HepG2 (cell line): ENCODE data around the gene KRTAP5-2.

Experiments
- CREM ChIP-seq, 2 experiments: sonication (generic) in 1 of 2; formaldehyde crosslinking in 1 of 2; IDR thresholded peaks; 2 replicates each; pipeline versions ENCODE4 v1.4.0 to v1.6.1; 2016 to 2020; ENCODE audit warnings: antibody characterized with exemption in 1 of 2, mild to moderate bottlenecking in 1 of 2, missing genetic modification reagents in 1 of 2
- ELF1 ChIP-seq: sonication (generic); formaldehyde crosslinking; IDR thresholded peaks from 2 replicates; pipeline ENCODE4 v1.4.0; 2020; ENCODE audit warnings: missing genetic modification reagents
- EZH2 ChIP-seq: conservative IDR thresholded peaks from 2 replicates; pipeline ENCODE4 v1.6.1; 2012; ENCODE audit warnings: mild to moderate bottlenecking, low read depth, low read length, moderate library complexity
- NR1H2 ChIP-seq: sonication (generic); formaldehyde crosslinking; IDR thresholded peaks from 2 replicates; pipeline ENCODE4 v1.8.1; 2022; ENCODE audit warnings: low read depth, missing genetic modification reagents, borderline replicate concordance
- PHF8 ChIP-seq: sonication (generic); formaldehyde crosslinking; IDR thresholded peaks from 2 replicates; pipeline ENCODE4 v1.5.0; 2020; ENCODE audit warnings: missing genetic modification reagents
- POLR2AphosphoS5 ChIP-seq: IDR thresholded peaks from 2 replicates; pipeline ENCODE4 v1.6.1; 2012; ENCODE audit warnings: low read depth, low read length
- RAD21 ChIP-seq: fragments of 450-650 bp; formaldehyde crosslinking; IDR thresholded peaks from 2 replicates; pipeline ENCODE4 v1.5.0; 2020; ENCODE audit warnings: mild to moderate bottlenecking
- RFX1 ChIP-seq: fragments of 450-650 bp; IDR thresholded peaks from 2 replicates; pipeline ENCODE4 v1.6.1; 2017
- TBL1XR1 ChIP-seq: fragments of 150-350 bp; IDR thresholded peaks from 2 replicates; pipeline ENCODE4 v1.6.1; 2014; ENCODE audit warnings: borderline replicate concordance, low read length; ENCODE audit not compliant: partially characterized antibody
- TEAD2 ChIP-seq: sonication (generic); formaldehyde crosslinking; IDR thresholded peaks from 2 replicates; pipeline ENCODE4 v1.9.0; 2021; ENCODE audit warnings: missing genetic modification reagents
- TRIM24 ChIP-seq: sonication (generic); formaldehyde crosslinking; IDR thresholded peaks from 2 replicates; pipeline ENCODE4 v1.8.0; 2022; ENCODE audit warnings: mild to moderate bottlenecking, missing genetic modification reagents
- ZNF746 ChIP-seq: sonication (generic); formaldehyde crosslinking; IDR thresholded peaks from 2 replicates; pipeline ENCODE4 v1.8.0; 2022; ENCODE audit warnings: mild to moderate bottlenecking, missing genetic modification reagents
- TF ChIP-seq, protein P1 (sequence below): sonication (generic); formaldehyde crosslinking; IDR thresholded peaks from 2 replicates; pipeline ENCODE4 v1.5.0; 2020; ENCODE audit warnings: mild to moderate bottlenecking, missing genetic modification reagents, moderate library complexity
- TF ChIP-seq, protein P2 (sequence below), 2 experiments: IDR thresholded peaks; 2 replicates each; pipeline ENCODE4 v1.6.1; 2011 to 2012; ENCODE audit warnings: low read length in 2 of 2, borderline replicate concordance in 1 of 2, low read depth in 1 of 2, mild to moderate bottlenecking in 1 of 2, moderate library complexity in 1 of 2

DNA sequence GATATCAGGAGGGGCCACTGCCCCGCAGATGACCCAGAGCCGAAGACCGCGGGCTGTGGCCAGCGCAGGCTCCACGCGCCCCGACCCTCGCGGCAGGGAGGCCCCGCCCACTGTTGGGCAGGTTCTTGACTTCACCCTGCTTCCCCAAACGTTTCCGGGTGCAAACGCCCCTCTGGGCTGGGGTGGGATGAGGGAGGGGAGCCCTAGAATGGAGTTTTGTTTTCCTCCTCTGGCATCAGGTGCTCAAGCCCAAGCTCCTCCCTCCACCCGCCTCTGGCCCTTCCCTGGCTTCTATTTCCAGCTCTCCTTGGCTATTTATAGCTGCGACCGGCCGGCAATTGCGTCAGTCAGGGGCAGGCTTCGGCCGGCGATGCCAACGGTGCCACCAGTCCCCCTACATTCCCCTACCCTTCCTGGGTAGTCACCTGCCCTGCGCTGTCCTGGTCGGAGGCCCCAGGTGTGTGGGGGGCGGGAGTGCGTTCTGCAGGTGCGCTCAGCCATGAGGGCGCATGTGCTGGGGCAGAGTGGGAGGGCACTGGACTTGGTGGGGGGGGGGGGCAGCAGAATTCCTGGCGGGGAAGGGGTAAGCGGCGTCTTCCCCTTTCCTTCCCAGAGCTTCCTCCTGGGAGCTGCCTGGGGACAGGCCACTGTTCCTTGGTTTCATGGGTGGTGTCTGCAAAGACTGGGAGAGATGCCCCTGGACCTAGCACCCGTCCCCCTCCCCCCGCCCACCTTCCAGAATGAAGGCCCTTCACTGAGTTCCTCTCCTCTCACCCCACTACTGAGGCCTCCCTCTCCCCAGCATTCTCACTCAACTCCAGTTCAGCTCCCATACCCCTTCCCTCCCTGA is 49.6 kb downstream of the KRTAP5-2 start:
- TF ChIP-seq CREM (IDR thresholded peaks at IDR 0.05) (no peak), CREM (CRISPR knock-in tag; IDR thresholded peaks at IDR 0.05) (no peak), ELF1 (CRISPR knock-in tag) (no peak), ZNF746 (CRISPR knock-in tag) (no peak), TEAD2 (no peak), NR1H2 (no peak), RAD21 (no peak), EZH2 (no peak), PHF8 (CRISPR knock-in tag) (no peak), TRIM24 (CRISPR knock-in tag) (no peak), POLR2AphosphoS5 (no peak), TBL1XR1 (no peak), RFX1 (no peak)
- TF ChIP-seq, protein P1, sequence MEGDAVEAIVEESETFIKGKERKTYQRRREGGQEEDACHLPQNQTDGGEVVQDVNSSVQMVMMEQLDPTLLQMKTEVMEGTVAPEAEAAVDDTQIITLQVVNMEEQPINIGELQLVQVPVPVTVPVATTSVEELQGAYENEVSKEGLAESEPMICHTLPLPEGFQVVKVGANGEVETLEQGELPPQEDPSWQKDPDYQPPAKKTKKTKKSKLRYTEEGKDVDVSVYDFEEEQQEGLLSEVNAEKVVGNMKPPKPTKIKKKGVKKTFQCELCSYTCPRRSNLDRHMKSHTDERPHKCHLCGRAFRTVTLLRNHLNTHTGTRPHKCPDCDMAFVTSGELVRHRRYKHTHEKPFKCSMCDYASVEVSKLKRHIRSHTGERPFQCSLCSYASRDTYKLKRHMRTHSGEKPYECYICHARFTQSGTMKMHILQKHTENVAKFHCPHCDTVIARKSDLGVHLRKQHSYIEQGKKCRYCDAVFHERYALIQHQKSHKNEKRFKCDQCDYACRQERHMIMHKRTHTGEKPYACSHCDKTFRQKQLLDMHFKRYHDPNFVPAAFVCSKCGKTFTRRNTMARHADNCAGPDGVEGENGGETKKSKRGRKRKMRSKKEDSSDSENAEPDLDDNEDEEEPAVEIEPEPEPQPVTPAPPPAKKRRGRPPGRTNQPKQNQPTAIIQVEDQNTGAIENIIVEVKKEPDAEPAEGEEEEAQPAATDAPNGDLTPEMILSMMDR (CRISPR knock-in tag): no peak
- TF ChIP-seq, protein P2, sequence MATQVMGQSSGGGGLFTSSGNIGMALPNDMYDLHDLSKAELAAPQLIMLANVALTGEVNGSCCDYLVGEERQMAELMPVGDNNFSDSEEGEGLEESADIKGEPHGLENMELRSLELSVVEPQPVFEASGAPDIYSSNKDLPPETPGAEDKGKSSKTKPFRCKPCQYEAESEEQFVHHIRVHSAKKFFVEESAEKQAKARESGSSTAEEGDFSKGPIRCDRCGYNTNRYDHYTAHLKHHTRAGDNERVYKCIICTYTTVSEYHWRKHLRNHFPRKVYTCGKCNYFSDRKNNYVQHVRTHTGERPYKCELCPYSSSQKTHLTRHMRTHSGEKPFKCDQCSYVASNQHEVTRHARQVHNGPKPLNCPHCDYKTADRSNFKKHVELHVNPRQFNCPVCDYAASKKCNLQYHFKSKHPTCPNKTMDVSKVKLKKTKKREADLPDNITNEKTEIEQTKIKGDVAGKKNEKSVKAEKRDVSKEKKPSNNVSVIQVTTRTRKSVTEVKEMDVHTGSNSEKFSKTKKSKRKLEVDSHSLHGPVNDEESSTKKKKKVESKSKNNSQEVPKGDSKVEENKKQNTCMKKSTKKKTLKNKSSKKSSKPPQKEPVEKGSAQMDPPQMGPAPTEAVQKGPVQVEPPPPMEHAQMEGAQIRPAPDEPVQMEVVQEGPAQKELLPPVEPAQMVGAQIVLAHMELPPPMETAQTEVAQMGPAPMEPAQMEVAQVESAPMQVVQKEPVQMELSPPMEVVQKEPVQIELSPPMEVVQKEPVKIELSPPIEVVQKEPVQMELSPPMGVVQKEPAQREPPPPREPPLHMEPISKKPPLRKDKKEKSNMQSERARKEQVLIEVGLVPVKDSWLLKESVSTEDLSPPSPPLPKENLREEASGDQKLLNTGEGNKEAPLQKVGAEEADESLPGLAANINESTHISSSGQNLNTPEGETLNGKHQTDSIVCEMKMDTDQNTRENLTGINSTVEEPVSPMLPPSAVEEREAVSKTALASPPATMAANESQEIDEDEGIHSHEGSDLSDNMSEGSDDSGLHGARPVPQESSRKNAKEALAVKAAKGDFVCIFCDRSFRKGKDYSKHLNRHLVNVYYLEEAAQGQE (IDR thresholded peaks at IDR 0.05; ENCODE audit: borderline replicate concordance in 1 of 2, low read depth in 1 of 2, low read length in 2 of 2): no peak
